Immature natural killer cell (primary cell): ENCODE data around the gene ETV6. TPM values are rescaled to one million over a fixed set of nuclear protein-coding genes. Genes with fewer than 3 reads are reported as not detected.

ENCODE experiments used
- DNase-seq, 3 donors: peaks; one replicate each; pipeline ENCODE4 v3.0.0; 2022; ENCODE audit warnings: mixed read lengths in 1 of 3
- H3K27ac Mint-ChIP-seq, 6 donors: one replicate each; pipeline ENCODE4 v1.8.0; 2020; ENCODE audit warnings: mixed read lengths in 6 of 6, mild to moderate bottlenecking in 5 of 6, inconsistent platforms in 4 of 6, moderate library complexity in 3 of 6
- H3K27me3 Mint-ChIP-seq, 3 donors: one replicate each; pipeline ENCODE4 v1.8.0; 2020 to 2021; ENCODE audit warnings: low read depth in 3 of 3, mild to moderate bottlenecking in 3 of 3, mixed read lengths in 3 of 3, moderate library complexity in 3 of 3, inconsistent platforms in 1 of 3
- H3K36me3 Mint-ChIP-seq, 3 donors: one replicate each; pipeline ENCODE4 v1.8.0; 2020; ENCODE audit warnings: mixed read lengths in 3 of 3, inconsistent platforms in 2 of 3, mild to moderate bottlenecking in 2 of 3
- H3K4me1 Mint-ChIP-seq, 2 donors: one replicate each; pipeline ENCODE4 v1.8.0; 2020; ENCODE audit warnings: inconsistent platforms in 2 of 2, mild to moderate bottlenecking in 2 of 2, mixed read lengths in 2 of 2, moderate library complexity in 1 of 2
- H3K4me3 Mint-ChIP-seq, 5 donors: one replicate each; pipeline ENCODE4 v1.8.0; 2020; ENCODE audit warnings: mild to moderate bottlenecking in 5 of 5, mixed read lengths in 5 of 5, inconsistent platforms in 3 of 5, moderate library complexity in 3 of 5
- H3K9me3 Mint-ChIP-seq, 6 donors: one replicate each; pipeline ENCODE4 v1.8.0; 2020; ENCODE audit warnings: mild to moderate bottlenecking in 6 of 6, mixed read lengths in 6 of 6, inconsistent platforms in 4 of 6, moderate library complexity in 3 of 6
- polyA plus RNA-seq, 3 donors: library from polyadenylated mRNA; unstranded; fragments of 300-500 nt; fragmentation: Illumina TruSeq; gene quantifications; one replicate each; pipeline ENCODE4 v1.2.3, GENCODE V29; 2021

The ETV6 gene
- polyA plus RNA-seq, 3 donors from 2014 or later, result 3.0 to 5.4 (median 3.2) TPM

- peaks cover 3 to 36% of the 10 kb centered on the region in 2 donors for H3K4me1 Mint-ChIP-seq
Measured at GRCh38 chr12:11697670-11698387, 48.4 kb downstream of the ETV6 start.

GRCh38 chr12:11698729-11699128, 49.3 kb downstream of the ETV6 start:
- Mint-ChIP-seq H3K27me3 (no peaks in the 10 kb centered on the region), H3K36me3 (no peaks in the 10 kb centered on the region), H3K4me3 (no peak overlapping the region), H3K27ac (no peak overlapping the region), H3K9me3 (no peaks in the 10 kb centered on the region), H3K4me1 (peaks cover 3 to 33% of the 10 kb centered on the region in 2 donors)
- DNase-seq, result no peak

More at GRCh38 chr12:11697670-11698387, 48.4 kb downstream of the ETV6 start:
- no peaks in the 10 kb centered on the region for H3K27me3 Mint-ChIP-seq
- no peak for DNase-seq
- H3K4me3 Mint-ChIP-seq, result no peak overlapping the region
- no peaks in the 10 kb centered on the region for H3K9me3 Mint-ChIP-seq
- H3K27ac Mint-ChIP-seq, result no peak overlapping the region
- no peaks in the 10 kb centered on the region for H3K36me3 Mint-ChIP-seq

GRCh38 chr12:11701433-11701832, 52.0 kb downstream of the ETV6 start:
- DNase-seq, result no peak
- Mint-ChIP-seq H3K9me3 (no peaks in the 10 kb centered on the region), H3K4me1 (peaks cover 3 to 33% of the 10 kb centered on the region in 2 donors), H3K4me3 (no peak overlapping the region), H3K27ac (no peak overlapping the region), H3K27me3 (no peaks in the 10 kb centered on the region), H3K36me3 (no peaks in the 10 kb centered on the region)

GRCh38 chr12:11702959-11703358, 53.5 kb downstream of the ETV6 start:
- DNase-seq, result no peak
- H3K36me3 Mint-ChIP-seq, result no peaks in the 10 kb centered on the region
- H3K9me3 Mint-ChIP-seq, result no peaks in the 10 kb centered on the region
- H3K4me3 Mint-ChIP-seq, result no peak overlapping the region
- peaks cover 3 to 28% of the 10 kb centered on the region in 2 donors for H3K4me1 Mint-ChIP-seq
- no peaks in the 10 kb centered on the region for H3K27me3 Mint-ChIP-seq
- H3K27ac Mint-ChIP-seq, result no peak overlapping the region

GRCh38 chr12:11703378-11703777, 53.9 kb downstream of the ETV6 start:
- no peaks in the 10 kb centered on the region for H3K9me3 Mint-ChIP-seq
- no peaks in the 10 kb centered on the region for H3K36me3 Mint-ChIP-seq
- no peaks in the 10 kb centered on the region for H3K27me3 Mint-ChIP-seq
- H3K27ac Mint-ChIP-seq, result no peak overlapping the region
- peaks cover 3 to 25% of the 10 kb centered on the region in 2 donors for H3K4me1 Mint-ChIP-seq
- H3K4me3 Mint-ChIP-seq, result no peak overlapping the region
- no peak for DNase-seq

GRCh38 chr12:11704089-11704488, 54.6 kb downstream of the ETV6 start:
- no peak for DNase-seq
- Mint-ChIP-seq H3K4me1 (peaks cover 6 to 25% of the 10 kb centered on the region in 2 donors), H3K4me3 (no peak overlapping the region), H3K27me3 (no peaks in the 10 kb centered on the region), H3K9me3 (no peaks in the 10 kb centered on the region), H3K36me3 (no peaks in the 10 kb centered on the region), H3K27ac (peak overlapping the region in 1 of 6 donors; percentile 30)

- Mint-ChIP-seq H3K36me3 (no peaks in the 10 kb centered on the region), H3K4me1 (peaks cover 9 to 25% of the 10 kb centered on the region in 2 donors), H3K4me3 (no peak overlapping the region), H3K9me3 (no peaks in the 10 kb centered on the region), H3K27ac (no peak overlapping the region), H3K27me3 (no peaks in the 10 kb centered on the region)
- DNase-seq, result no peak
Measured at GRCh38 chr12:11705010-11705409, 55.5 kb downstream of the ETV6 start.

GRCh38 chr12:11706509-11707379, 57.3 kb downstream of the ETV6 start:
- peaks cover 7 to 20% of the 10 kb centered on the region in 2 donors for H3K4me1 Mint-ChIP-seq
- DNase-seq, result no peak
- no peaks in the 10 kb centered on the region for H3K27me3 Mint-ChIP-seq
- no peak overlapping the region for H3K4me3 Mint-ChIP-seq
- H3K27ac Mint-ChIP-seq, result no peak overlapping the region
- no peaks in the 10 kb centered on the region for H3K36me3 Mint-ChIP-seq
- H3K9me3 Mint-ChIP-seq, result no peaks in the 10 kb centered on the region

GRCh38 chr12:11707535-11707934, 58.1 kb downstream of the ETV6 start:
- Mint-ChIP-seq H3K4me3 (no peak overlapping the region), H3K4me1 (peaks cover 9 to 17% of the 10 kb centered on the region in 2 donors), H3K36me3 (no peaks in the 10 kb centered on the region), H3K9me3 (no peaks in the 10 kb centered on the region), H3K27me3 (no peaks in the 10 kb centered on the region), H3K27ac (no peak overlapping the region)
- DNase-seq, result no peak

GRCh38 chr12:11709513-11709912, 60.0 kb downstream of the ETV6 start:
- Mint-ChIP-seq H3K4me1 (peaks cover 11 to 17% of the 10 kb centered on the region in 2 donors), H3K4me3 (no peak overlapping the region), H3K9me3 (no peaks in the 10 kb centered on the region), H3K27me3 (no peaks in the 10 kb centered on the region), H3K36me3 (peaks cover 2 to 5% (median 4%) of the 10 kb centered on the region in 3 donors), H3K27ac (peak overlapping the region in 1 of 6 donors; percentile 6)
- DNase-seq, result no peak

GRCh38 chr12:11710431-11710830, 61.0 kb downstream of the ETV6 start:
- Mint-ChIP-seq H3K4me1 (peaks cover 15 to 17% of the 10 kb centered on the region in 2 donors), H3K9me3 (no peaks in the 10 kb centered on the region), H3K27me3 (no peaks in the 10 kb centered on the region), H3K27ac (no peak overlapping the region), H3K4me3 (no peak overlapping the region), H3K36me3 (peaks cover 4 to 7% (median 6%) of the 10 kb centered on the region in 3 donors)
- no peak for DNase-seq

GRCh38 chr12:11710906-11711305, 61.4 kb downstream of the ETV6 start:
- H3K4me3 Mint-ChIP-seq, result no peak overlapping the region
- peaks cover 4 to 7% (median 6%) of the 10 kb centered on the region in 3 donors for H3K36me3 Mint-ChIP-seq
- H3K27me3 Mint-ChIP-seq, result peaks cover 0 to under 1% (median 0%) of the 10 kb centered on the region in 3 donors
- peaks cover 15 to 17% of the 10 kb centered on the region in 2 donors for H3K4me1 Mint-ChIP-seq
- H3K27ac Mint-ChIP-seq, result peak overlapping the region in 1 of 6 donors; percentile 5
- no peaks in the 10 kb centered on the region for H3K9me3 Mint-ChIP-seq
- DNase-seq, result no peak

GRCh38 chr12:11711651-11712327, 62.3 kb downstream of the ETV6 start:
- Mint-ChIP-seq H3K36me3 (peaks cover 4 to 10% (median 7%) of the 10 kb centered on the region in 3 donors), H3K9me3 (no peaks in the 10 kb centered on the region), H3K4me1 (peaks cover 17 to 22% of the 10 kb centered on the region in 2 donors), H3K27me3 (peaks cover 0 to 3% (median 0%) of the 10 kb centered on the region in 3 donors), H3K4me3 (no peak overlapping the region), H3K27ac (no peak overlapping the region)
- DNase-seq, result no peak

- H3K27ac Mint-ChIP-seq, result no peak overlapping the region
- no peak for DNase-seq
- no peak overlapping the region for H3K4me3 Mint-ChIP-seq
- peaks cover 17 to 22% of the 10 kb centered on the region in 2 donors for H3K4me1 Mint-ChIP-seq
- peaks cover 0 to 3% (median 0%) of the 10 kb centered on the region in 3 donors for H3K27me3 Mint-ChIP-seq
- no peaks in the 10 kb centered on the region for H3K9me3 Mint-ChIP-seq
- peaks cover 4 to 10% (median 7%) of the 10 kb centered on the region in 3 donors for H3K36me3 Mint-ChIP-seq
Measured at GRCh38 chr12:11712491-11712890, 63.0 kb downstream of the ETV6 start.
